GM19240 (cell line): ENCODE results near the gene ZBTB7B.

Source experiments
- DNase-seq: peaks from one replicate; pipeline ENCODE4 v3.0.0; 2011; ENCODE audit warnings: low spot score; ENCODE audit not compliant: insufficient read length

ZBTB7B gene

DNA sequence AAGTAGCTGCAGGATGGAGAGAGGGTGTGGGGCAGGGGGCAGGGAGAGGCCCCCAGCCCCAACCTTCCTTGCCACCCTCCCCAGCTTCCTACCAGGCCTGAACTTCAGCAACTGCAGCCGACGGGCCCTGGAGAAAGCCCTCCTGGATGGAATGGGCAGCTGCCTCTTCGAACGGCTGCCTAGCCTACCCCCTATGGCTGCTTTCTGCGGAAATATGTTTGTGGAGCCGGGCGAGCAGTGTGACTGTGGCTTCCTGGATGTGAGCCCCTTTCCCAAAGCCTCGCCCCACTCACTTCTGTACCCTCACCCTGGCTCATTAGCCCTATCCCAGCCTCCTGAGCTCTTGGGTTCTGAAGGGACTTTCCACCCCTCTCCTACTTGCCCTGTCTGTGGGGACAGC, 54.5 kb downstream of the ZBTB7B start:
- no peak for DNase-seq

- DNase-seq = no peak
Measured at GRCh38 chr1:155057788-155058211, 55.2 kb downstream of the ZBTB7B start.

- DNase-seq = no peak
Measured at GRCh38 chr1:155060736-155061135, 58.1 kb downstream of the ZBTB7B start.

GRCh38 chr1:155061381-155062150, 59.0 kb downstream of the ZBTB7B start:
- DNase-seq = peak; percentile 91

- no peak for DNase-seq
Measured at GRCh38 chr1:155062151-155062686, 59.6 kb downstream of the ZBTB7B start.

DNA sequence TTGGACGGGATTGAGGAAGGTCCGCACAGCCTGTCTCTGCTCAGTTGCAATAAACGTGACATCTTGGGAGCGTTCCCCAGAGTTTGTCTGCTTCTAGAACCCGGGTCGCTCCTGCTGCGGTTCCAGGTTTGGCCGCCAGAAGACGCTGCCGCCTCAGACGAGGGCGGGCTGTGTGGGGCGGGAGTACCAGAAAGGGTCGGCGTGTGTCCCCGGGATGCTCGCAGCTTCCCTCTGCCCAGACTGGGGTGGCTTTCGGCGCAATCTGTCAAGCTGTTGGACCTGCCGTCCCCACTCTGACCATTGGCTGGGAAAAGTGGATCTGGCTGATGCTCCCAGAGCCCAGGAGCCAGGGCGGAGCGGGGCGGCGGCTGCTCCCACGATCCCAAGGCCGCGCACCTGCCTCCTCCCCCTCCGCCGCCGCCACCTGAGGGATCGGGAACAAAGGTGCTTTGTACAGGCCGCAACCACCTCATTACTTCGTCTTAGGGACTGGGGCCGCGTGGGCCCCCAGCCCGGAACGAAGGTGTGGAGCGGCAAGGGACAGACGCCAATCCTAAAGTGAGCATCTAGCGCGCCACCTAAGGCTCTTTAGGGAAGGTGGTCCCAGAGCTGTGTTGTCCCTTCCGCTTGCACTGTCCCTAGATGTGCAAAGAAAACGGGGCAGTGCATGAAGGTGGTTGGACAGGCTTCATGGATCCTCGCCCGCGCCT, 60.3 kb downstream of the ZBTB7B start:
- no peak for DNase-seq

DNA sequence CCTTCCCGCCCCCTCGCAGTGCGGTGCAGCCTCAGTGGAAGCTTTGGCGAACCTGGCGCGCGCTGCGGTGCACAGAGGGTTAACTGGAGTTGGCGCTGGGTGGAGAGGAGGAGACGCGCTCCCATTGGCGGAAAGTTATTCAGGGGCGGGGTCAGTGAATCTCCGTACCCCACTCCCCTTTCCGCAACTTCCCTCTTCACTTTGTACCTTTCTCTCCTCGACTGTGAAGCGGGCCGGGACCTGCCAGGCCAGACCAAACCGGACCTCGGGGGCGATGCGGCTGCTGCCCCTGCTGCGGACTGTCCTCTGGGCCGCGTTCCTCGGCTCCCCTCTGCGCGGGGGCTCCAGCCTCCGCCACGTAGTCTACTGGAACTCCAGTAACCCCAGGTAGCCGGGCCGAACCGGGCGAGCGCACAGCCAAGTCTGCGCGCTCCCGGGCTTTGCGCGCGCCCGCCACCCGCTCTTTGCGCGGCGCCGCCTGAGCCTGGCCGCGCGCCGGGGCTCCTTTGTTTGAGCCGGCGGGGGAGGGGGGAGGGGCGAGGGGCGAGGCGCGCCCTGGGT, 61.0 kb downstream of the ZBTB7B start, which contains the start of gene EFNA4:
Gene EFNA4, plus strand, starts transcription at position 191 of the 561 bp plus-strand sequence. Its CDS starts 84 bp downstream, at position 275.
- no peak for DNase-seq

DNA sequence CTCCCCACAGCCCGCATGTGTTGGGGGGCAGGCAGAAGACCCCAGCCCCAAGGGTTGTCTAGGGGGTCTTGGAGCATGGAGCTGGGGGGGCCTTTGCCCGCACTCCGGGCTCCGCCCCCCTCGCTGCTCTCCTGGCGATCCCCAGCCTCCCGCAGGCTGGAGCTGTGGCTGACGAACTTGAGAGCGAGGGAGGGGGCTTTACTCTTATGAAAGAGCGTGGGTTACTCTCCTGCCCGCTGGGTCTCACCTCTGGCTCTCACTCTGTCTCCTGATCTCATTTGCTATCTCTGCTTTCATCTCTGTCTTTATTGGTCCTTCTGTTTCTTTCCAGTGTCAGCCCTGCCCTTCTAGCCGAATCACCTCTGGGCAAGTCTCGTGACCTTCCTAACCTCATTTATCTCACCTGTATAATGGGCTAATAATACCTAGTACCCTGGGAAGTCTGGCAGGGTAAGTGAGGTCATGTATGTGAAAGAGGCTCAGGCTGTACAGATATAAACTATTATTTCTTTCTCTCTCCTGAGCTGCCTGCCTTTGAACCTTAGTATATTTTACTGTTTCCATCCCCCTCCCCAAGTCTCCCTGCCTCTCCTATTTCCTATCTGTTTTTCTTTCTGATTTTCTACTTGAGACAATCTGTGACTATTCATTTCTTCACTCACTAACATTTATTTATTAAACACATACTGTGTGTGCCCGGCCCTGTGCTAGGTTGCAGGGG, 61.7 kb downstream of the ZBTB7B start:
- DNase-seq = no peak

GRCh38 chr1:155064832-155065429, 62.3 kb downstream of the ZBTB7B start:
- DNase-seq = no peak

- DNase-seq = no peak
Measured at GRCh38 chr1:155066777-155067176, 64.2 kb downstream of the ZBTB7B start.
